Measurements from ENCODE around the gene RFX7.
"Not testable (repeated sequence)": the region's sequence is repeated elsewhere in the genome, so short reads cannot be mapped to it uniquely, and the experiment has no call there.

DNA sequence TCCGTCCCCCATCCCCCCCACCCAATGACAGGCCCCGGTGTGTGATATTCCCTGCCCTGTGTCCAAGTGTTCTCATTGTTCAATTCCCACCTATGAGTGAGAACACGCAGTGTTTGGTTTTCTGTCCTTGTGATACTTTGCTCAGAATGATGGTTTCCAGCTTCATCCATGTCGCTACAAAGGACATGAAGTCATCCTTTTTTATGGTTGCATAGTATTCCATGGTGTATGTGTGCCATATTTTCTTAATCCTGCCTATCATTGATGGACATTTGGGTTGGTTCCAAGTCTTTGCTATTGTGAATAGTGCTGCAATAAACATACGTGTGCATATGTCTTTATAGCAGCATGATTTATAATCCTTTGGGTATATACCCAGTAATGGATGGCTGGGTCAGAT is 22.8 kb upstream of the RFX7 start:
- TF ChIP-seq JUN (IDR thresholded peaks at IDR 0.05); SREBF2 (IDR thresholded peaks at IDR 0.05); ESRRA (IDR thresholded peaks at IDR 0.05; ENCODE audit: borderline replicate concordance, low read length); MAFK (IDR thresholded peaks at IDR 0.05; ENCODE audit: partially characterized antibody); MYC (IDR thresholded peaks at IDR 0.05; ENCODE audit: borderline replicate concordance, low read length); RFX5 (IDR thresholded peaks at IDR 0.05); BCL3 (IDR thresholded peaks at IDR 0.05); RNF2 (IDR thresholded peaks at IDR 0.05; ENCODE audit: borderline replicate concordance, low read depth); EP300 (IDR thresholded peaks at IDR 0.05): not testable (repeated sequence)
- TF ChIP-seq, protein P1, sequence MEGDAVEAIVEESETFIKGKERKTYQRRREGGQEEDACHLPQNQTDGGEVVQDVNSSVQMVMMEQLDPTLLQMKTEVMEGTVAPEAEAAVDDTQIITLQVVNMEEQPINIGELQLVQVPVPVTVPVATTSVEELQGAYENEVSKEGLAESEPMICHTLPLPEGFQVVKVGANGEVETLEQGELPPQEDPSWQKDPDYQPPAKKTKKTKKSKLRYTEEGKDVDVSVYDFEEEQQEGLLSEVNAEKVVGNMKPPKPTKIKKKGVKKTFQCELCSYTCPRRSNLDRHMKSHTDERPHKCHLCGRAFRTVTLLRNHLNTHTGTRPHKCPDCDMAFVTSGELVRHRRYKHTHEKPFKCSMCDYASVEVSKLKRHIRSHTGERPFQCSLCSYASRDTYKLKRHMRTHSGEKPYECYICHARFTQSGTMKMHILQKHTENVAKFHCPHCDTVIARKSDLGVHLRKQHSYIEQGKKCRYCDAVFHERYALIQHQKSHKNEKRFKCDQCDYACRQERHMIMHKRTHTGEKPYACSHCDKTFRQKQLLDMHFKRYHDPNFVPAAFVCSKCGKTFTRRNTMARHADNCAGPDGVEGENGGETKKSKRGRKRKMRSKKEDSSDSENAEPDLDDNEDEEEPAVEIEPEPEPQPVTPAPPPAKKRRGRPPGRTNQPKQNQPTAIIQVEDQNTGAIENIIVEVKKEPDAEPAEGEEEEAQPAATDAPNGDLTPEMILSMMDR (IDR thresholded peaks at IDR 0.05), result not testable (repeated sequence)
- TF ChIP-seq, protein P2, sequence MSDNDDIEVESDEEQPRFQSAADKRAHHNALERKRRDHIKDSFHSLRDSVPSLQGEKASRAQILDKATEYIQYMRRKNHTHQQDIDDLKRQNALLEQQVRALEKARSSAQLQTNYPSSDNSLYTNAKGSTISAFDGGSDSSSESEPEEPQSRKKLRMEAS (IDR thresholded peaks at IDR 0.05), result not testable (repeated sequence)

Measured in A549 (cell line).